ENCODE measurements around the gene INO80D.

DNA sequence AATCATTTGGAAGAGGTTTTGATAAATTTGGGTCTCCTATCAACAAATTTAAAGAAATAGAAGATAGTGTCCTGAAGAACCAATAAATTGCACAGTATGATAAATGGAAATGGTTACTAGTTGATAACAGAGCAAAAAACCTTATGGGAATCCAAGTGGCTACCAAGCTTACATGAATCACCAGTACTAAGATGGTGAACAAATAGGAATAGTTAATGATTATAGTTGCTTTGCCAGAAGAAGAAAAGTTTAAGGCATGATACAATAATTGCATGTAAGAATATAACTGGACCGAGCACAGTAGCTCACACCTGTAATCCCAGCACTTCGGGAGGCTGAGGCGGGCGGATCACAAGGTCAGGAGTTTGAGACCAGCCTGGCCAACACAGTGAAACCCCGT is 19.6 kb upstream of the INO80D start:
- TF ChIP-seq, protein P1, sequence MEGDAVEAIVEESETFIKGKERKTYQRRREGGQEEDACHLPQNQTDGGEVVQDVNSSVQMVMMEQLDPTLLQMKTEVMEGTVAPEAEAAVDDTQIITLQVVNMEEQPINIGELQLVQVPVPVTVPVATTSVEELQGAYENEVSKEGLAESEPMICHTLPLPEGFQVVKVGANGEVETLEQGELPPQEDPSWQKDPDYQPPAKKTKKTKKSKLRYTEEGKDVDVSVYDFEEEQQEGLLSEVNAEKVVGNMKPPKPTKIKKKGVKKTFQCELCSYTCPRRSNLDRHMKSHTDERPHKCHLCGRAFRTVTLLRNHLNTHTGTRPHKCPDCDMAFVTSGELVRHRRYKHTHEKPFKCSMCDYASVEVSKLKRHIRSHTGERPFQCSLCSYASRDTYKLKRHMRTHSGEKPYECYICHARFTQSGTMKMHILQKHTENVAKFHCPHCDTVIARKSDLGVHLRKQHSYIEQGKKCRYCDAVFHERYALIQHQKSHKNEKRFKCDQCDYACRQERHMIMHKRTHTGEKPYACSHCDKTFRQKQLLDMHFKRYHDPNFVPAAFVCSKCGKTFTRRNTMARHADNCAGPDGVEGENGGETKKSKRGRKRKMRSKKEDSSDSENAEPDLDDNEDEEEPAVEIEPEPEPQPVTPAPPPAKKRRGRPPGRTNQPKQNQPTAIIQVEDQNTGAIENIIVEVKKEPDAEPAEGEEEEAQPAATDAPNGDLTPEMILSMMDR (conservative IDR thresholded peaks at IDR 0.05; ENCODE audit: low read depth in 2 of 2) = no peak
- TF ChIP-seq ZNF114 (CRISPR knock-in tag; IDR thresholded peaks at IDR 0.05) = no peak

Data from GM23338 (cell line).